Colon (tissue), 2 donors: ENCODE measurements around the gene SRRT.
"Not testable (repeated sequence)": the region's sequence is repeated elsewhere in the genome, so short reads cannot be mapped to it uniquely, and the experiment has no call there.

ENCODE experiments used
- FAIRE-seq: peaks from 2 replicates; lab custom pipeline; 2012; peaks lifted over from hg19 to GRCh38; lab: Jason Lieb, UNC
- donor health status: control.
- donor health status: control.

SRRT gene

GRCh38 chr7:100933734-100934133 is 58.8 kb downstream of the SRRT start:
- no peak for FAIRE-seq

DNA sequence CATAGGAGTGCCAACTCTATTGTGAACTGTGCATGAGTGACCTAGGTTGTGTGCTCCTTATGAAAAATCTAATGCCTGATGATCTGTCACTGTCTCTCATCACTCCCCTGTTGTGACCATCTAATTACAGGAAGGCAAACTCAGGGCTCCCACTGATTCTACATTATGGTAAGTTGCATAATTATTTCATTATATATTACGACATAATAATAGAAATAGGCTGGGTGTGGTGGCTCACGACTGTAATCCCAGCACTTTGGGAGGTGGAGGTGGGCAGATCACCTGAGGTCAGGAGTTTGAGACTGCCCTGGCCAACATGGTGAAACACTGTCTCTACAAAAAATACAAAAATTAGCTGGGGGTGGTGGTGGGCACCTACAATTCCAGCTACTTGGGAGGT is 60.5 kb downstream of the SRRT start:
- FAIRE-seq: not testable (repeated sequence)

GRCh38 chr7:100936167-100936566 is 61.3 kb downstream of the SRRT start:
- FAIRE-seq: not testable (repeated sequence)
